NCI-H1092 treated with DMSO at 0.1 percent for 48 hours (cell line): ENCODE measurements around the gene HOXB4.

ENCODE experiments used
- DNase-seq: peaks from one replicate; lab custom pipeline; 2025; lab: John Stamatoyannopoulos, UW

HOXB4 gene

DNA sequence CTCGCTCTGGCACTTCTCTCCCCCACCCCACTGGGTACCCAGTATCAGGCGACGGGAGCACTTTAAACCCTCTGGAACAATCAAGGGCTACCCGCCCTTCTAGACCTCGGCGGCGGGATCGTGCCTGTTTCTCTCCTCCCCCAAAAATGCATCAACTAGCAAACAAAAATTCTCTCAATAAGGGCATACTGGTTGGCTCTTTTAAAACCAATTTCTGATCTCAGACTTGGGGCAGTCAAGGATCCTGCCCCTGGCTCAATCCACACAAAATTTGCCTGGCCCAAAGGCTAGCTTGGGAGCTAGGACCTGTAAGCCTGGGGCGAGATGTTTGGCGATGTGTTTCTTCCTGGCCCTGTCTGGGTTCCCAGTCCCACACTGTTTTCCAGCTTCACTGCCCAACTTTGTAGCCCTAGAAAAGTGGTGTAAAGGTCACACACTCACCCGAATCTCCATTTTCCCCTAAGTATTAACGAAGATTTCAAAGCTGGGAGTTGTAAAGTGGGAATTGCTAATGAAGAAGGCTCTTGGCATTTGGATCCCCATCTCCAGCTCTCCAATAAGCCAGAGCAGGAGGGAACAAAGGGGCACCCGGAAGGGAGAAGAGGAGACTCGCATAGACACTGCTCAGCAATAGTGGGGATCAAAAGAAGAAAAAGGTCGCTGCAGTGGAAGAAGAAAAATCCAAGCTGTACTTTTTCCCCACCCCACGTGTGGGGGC, 18.9 kb downstream of the HOXB4 start:
- no peak for DNase-seq

DNA sequence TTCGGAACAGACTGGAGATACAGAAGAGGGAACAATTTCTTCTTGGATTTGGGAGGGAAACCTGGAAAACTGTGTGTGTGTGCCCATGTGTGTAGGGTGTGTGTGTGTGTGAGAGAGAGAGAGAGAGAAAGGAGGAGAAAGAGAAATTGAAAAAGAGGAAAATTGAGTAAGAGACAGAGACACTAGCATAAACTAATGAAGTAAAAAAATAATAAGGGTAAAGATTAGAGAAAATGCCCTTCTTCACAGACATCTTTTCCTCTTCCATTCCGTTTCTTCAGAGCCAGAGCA, 19.4 kb downstream of the HOXB4 start:
- no peak for DNase-seq

DNA sequence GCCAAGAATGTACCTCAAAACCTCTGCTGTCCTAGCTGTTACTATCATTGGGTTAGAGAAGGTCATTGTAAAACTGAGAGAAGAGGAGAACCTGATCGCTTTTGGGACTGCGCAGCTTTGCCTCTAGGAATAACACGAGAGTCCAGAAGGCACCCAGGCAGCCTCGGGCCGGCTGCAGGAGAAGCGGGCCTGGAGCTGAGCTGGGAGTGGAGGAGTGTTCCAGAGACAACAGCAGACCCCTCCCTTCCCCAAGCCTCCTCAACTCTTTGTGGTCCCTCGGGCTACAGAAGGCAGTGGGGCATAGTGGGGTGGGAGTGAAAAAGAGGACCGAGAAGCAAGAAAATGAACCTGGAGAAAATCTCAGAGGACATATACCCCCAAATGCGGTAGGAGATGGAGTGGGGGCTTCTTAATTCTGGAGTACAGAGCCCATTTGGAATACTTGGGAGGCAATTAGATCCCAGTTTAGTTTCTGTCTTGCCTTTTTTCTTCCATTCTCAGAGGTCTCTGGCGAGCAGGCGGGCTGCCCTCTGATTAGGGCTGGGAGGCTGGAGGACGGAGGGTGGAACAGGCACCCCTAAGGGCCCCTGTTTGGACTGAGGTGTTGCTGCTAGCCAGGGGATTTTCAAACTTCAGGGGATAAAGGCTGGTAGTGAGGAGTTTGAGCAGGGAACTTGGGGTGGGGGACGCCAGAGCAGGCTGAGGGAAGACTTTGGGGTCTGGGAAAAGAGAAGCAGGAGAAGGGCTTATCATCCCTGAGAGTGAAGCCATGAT, 19.9 kb downstream of the HOXB4 start:
- DNase-seq = no peak

DNA sequence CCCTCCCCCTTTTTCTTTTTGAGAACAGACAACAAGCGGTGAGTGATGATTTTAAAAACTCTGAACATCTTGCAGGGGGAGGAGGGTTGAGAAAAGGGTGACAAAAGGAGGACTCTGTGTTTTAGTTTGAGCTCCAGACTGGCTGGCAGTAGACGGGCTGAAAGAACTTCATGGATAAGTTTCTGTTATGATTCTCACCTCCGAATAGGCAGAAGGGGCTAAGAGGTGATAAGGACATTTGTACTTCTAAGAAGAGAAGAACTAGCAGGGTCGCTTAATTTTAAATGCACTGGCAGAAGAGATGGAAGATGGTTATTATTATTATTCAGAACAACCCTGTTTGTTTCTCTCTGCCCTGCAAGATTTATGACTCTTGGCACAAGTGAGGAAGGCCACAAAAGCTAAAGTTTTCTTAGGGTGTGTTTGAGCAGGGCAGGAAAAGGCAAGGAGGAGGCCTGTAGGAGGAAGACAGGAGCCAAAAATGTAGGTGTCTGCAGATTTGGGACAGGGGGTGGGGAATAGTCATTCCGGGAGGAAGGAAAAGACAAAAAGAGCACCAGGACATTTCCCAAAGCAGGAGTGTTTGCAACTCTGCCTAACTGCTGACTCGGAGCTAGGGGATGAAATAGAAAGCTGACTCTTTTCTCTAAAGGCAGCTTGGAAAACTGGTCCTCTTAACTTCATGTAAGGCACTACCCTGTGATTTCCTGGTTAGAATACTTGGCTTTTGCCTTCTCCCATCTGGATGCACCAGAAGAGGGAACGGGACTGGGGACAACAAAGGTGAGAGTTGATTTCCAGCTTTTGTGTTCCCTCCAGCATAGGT, 21.4 kb downstream of the HOXB4 start:
- no peak for DNase-seq

DNA sequence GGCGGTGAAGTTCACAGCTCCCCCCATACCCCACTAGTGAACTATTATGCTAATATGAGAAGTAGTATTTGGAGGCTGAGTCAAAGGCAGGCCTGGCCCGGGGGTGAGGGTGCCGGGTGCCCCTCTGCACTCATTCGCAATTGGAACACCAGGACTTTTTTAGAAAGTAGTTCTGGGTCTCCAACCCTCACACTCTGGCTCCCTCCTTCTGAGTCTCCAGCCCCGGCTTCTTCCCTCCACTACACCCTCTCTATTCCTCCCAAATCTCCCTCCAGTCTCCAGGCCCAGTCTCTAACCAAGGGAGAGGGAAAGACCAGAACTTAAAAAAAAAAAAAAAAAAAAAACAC, 21.9 kb downstream of the HOXB4 start:
- no peak for DNase-seq

DNA sequence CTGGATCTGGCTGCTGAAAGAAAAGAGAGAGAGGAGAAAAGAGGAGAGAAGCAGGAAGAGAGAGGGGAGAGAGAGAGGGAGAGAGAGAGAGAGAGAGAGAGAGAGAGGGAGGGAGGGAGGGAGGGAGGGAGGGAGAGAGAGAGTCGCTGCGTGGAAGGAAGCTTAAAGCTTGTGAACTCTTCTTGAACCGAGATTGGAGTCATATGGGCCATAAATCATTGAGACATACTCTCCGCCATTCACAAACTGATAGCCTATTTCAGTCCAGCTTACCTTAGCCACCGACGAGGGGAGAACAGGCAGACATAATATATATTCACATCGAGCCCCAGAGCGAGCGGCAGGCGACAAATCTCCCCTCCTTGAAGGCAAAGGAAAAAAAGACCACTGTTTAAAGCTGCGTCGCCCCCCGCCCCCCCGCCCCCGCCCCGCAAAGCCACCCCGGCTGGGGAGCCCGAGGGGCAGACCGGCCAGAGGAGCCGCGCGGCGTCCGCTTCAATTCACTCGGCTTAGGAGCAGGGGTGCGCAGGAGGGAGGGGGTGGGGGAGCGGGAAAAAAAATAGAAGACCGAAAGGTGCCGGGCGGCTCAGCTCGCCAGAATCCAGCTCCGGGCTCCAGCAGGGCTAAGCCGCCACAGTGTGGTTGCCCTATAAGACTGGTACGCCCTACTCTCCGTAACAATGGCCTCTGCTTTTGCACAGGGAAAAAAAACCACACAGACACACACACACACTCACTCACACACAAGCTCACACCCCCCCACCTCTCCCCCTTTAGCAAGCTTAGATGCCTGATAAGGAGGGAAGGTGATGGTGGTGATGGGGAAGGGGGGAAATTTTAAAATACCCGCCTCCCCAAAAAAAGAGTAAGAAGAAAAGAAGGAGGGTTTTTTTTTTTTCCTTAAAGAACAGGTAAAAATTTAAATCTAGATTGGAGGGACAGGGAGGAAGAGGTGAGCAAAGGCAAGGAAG, 22.6 kb downstream of the HOXB4 start:
- DNase-seq = peak; percentile 96

DNA sequence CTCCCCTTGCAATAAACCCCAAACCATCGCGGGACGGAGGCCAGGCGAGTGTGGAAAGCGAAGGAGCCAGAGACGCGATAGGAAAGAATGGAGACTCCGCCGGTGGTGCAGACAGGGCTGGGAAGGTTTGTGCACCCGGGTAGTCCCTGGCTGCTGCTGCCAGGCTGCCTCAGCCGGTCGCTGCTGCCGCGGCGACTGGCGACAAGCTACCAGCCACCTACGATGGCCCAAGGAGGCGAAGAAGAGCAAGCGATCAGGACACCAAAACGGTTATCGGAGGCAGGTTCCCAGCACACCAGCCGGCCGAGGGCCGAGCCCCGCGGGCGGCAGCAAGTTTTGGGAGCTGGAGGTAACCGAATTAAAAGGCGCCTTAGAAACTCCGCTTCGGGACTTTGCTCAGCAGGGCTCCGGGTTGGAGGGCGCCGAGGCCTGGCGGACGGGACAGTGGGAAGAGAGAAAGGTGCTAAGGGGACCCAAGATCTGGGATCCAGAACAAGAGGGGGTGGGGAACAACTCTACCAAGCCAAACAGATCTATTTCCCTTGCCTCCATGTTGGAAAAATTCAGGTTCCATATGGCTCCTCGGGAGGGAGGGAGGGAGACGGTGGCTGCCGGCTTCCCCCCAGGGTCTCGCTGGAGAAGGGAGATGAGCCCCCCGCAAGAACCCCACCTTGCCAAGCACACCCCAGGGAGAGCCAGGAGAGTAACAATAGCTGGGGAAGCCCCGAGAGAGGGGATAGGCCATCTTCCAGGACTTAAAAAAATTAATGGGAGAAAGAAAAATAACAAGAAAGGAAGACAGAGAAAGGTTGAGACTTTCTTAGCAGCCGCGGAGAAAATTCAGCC, 23.5 kb downstream of the HOXB4 start:
- no peak for DNase-seq

DNA sequence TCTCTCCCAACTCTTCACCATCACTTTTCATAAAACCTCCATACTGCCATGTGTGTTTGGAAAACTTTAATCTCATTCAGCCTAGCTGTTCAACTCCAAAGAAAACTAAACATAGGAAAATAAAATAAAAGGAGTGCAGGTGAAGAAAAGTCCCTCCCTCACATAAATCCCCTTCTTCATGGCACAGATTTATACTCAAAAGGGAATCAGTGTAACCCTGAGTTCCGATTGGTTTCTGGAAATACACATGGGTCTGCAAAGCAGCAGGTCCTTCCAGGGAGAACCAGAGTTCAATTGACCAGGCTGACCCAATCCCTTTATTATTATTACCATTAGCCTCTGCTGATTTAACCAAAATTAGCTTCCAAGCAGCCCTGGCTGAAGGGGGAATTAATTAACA, 24.3 kb downstream of the HOXB4 start:
- no peak for DNase-seq

DNA sequence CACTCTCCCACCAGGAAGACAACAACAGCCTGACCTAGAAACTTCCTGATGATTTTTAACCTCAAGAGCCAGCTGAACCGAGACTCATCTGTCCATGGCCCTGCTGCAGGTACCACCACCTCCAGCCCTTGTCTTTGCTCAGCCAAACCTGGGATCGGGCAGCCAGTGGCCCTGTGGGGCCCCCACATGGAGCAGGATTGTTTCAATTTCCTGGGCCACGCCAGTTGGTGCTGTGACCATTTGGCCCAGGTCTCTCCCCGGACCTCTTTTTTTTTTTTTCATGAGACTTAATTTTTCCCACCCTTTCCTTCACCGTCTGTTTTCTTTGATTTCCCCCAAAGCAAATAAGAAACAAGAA, 25.0 kb downstream of the HOXB4 start:
- no peak for DNase-seq

DNA sequence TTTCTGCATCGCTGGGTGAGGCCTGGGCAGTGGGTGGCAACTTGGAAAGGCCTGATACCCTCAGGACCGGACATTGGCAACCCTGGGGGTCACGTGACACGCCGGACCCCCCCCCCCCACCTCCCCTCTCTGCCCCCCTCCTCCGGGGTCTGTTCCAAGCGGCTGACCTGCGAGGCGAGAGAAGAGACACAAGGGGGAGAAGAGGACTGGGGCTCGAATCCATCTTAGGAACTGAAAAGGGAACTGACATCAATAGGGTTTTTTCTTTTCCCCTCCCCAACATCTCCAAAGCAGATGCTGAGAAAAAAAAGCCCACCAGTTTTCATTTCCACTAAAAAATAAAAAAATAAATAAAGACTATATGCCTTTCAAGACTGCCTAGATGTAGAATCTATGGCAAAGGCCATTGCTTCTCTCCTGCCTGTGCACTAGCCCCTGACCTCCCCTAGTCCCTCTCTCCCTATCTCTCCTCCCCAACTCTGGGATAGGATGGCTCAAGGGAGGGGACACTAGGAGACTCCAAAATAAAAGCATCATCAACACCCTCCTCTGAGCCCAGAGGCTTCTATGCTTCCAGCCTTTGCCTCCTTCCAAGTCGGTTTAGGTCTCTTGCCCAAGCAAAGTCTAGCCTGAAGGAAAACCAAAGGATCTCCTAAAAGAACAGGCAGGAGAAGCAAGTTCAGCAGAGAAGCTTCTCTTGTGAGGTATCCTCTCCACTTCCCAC, 25.5 kb downstream of the HOXB4 start:
- no peak for DNase-seq

DNA sequence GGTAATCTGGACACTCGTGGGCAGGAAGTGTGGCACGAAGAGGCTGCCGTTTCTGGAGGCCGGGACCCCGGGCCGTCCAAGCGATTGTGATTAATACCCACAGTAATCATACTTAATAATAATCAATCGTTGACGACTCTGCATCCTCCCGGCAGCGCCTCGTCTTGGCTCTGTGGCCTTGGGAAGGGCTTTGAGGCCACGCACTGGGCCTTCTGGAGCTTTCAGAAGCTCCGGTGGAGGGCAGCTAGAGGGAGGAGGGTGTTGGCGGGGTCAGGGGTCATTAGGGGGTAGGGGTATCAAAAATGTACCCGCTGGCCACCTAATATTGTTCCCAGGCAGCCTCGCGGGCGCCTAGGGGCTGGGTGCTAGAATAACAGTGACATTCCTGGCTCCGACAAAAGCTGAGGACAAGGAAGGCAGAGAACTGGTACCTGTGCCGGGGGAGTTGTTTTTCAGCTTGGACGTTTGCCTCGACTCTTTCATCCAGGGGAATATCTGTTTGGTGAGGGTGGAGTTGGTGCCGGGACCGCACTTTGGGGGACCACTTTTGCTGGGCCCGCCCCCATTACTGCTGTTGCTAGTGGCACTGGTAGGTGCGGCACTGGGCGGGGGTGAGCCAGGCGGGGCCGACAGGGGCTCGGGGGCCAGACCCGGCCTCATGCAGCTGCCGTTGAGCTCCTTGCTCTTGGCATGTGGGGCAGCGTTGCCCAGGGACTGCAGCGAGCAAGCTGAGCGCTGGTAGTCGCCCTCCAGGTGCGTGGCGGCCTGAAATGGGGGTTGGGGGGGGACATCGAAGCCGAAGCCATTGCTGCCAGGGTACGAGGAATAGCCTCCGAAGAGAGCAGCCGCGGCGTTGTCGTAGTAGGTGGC, 26.3 kb downstream of the HOXB4 start:
- no peak for DNase-seq

DNA sequence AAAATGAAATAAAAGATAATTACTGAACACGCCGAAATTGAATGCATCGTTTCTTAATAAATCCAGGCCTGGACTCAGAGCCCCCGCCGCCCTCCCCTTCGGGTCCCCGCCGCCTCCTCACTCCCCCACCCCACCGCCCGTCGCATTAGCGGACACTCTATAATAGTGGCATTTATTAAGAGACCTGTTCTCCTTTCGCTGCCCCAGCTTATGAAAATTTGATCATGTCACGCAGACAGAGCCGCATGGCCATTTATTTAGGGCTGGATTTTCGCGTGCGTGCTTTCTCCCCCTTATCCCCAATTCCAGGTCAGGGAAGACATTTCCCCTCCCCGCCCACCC, 27.0 kb downstream of the HOXB4 start:
- DNase-seq = no peak

DNA sequence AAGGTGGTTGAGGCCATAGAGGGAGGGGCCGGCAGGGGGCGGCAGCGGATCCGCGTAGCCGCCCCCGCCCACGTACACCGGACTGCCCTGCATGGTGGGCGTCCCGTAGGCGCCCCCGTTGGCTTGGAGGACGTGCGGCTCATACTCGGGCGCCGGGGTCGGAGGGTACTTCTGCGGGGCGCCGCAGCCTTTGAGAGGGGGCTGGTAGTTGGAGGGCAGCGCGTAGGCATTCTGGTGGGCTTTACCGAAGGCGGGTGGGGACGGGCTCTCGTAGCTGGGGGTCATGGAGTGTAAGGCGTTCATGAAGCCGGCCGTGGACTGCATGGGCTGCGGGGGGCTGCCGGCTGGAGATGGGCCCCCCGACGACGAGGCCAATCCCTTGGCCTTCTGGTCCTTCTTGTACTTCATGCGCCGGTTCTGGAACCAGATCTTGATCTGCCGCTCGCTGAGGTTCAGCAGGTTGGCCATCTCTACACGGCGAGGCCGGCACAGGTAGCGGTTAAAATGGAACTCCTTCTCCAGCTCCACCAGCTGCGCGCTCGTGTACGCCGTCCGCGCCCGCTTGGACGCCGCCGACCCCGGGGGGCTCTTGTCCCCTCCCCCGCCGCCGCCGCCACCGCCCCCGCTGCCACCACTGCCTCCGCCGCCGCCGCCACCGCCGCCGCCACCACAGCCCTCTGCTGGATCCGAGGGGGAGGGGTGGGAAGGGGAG, 27.5 kb downstream of the HOXB4 start:
- no peak for DNase-seq

DNA sequence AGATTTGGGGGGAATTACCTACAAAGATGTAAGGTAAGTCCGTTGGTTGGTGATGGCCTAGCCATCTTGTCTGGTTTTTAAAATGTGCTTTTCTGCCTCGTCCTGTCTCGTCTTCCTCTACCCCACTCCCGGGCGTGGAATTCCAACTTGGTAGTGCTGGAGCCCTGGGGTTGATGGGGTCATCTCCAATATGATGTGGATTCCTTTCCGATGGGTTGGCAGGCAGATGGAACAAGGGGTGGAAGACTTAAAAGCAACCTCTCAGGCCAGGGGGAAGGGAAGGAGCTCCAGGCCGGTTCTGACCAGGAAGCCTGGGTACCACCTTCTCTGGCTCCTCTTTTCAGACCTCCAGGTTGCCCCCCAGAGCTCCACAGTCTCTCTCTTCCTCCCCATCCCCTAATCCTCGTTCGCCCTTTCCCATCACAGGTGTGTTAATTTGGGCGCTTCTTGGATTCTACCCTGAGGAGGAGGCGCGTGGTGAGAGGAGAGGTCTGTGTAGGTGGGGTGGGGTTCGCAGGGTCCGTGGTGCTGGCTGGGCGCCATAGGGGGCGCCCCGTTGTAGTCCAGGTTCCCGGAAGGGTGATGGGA, 28.1 kb downstream of the HOXB4 start:
- no peak for DNase-seq

DNA sequence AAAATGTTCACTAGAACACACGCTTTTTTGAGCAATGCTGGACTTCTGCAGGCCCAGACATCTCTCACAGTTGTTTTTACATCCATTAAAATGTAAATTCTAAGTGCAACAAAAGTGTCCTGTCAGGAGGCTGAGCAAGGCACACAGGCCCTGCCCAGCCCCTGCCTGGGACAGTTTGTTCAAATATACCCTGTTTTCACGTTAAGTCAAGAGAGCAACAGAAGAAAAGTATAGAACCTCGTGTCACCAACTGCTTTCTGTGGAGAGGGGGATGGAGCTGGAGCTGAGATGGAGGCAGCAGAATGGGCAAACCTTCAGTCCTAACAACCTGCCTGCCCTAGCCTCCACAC, 28.9 kb downstream of the HOXB4 start:
- DNase-seq = no peak

DNA sequence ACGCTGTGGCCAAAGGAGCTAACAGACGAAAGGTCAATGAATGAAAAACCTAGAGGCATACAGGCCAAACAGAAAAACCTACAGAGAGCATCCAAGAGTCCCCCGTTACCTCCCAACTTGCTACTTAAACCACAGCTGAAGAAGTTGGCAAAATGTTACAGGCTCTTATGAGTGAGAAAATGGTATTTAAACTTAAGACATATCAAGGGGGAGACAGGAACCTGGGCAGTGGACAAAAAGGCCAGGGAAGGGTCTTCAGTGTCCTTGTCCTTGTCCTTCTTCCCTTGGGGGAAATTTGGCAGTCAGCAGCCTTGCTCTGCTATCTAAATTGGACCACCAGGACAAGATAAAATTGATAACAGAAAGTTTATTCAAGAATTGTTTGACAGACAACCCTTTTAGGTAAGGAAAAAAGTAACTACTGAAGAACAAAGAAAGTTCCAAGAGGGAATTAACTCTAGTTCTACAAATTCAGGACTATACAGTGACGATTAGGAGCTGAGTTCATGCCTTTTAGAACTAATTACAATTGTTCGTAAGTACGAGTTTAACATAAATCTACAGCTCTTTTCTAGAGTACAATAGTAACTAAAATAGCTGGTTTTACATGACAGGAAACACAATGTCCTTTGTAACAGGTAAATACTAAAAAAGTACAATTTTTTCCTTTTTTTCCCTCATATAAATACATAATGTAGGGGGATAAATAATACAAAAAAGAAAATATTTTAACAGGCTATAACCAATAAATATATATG, 29.4 kb downstream of the HOXB4 start:
- no peak for DNase-seq

DNA sequence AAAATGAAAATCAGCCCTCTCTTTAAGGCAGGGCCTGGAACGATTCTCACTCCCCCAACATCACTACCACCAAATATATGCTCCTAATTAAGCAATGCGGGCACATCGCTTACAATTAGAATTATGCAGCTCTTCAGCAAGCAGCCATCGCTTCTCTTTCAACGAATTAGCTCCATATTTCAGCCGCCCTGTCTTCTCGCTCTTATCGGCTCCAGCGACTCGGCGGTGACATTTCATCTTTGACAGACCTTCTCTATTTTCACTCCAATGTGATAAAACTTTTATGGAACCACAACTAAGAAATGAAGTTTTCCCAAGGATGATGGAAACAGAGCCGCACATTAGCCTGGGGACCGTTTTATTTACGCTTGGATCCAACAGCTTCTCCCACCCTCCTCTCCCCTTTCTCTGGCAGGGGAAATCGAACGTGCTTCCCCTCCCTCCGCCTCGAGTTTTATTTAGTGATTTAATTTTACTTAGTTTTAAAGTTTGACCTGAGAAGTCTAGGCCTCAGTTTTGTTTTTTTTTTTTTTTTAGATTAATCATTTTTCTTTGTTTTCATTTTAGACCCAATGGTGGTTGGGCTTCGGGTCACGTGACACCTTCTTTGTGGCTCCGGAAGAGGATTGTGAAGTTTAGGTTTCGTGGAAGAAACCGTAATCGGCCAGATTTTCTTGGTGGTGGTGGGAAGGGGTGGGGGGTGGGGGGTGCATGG, 30.2 kb downstream of the HOXB4 start:
- no peak for DNase-seq
